PC-9 (cell line): Measurements from ENCODE around the gene NADSYN1.

Experiments
- EZH2 ChIP-seq: fragments of 200-600 bp; sonication (generic); IDR thresholded peaks from 2 replicates; pipeline ENCODE4 v1.8.0; 2017; ENCODE audit warnings: antibody characterized with exemption, low read depth
- TF ChIP-seq, protein P1 (sequence below): fragments of 200-600 bp; sonication (generic); conservative IDR thresholded peaks from 2 replicates; pipeline ENCODE4 v1.6.1; 2017; ENCODE audit warnings: mixed run types, antibody characterized with exemption, mild to moderate bottlenecking, moderate library complexity

DNA sequence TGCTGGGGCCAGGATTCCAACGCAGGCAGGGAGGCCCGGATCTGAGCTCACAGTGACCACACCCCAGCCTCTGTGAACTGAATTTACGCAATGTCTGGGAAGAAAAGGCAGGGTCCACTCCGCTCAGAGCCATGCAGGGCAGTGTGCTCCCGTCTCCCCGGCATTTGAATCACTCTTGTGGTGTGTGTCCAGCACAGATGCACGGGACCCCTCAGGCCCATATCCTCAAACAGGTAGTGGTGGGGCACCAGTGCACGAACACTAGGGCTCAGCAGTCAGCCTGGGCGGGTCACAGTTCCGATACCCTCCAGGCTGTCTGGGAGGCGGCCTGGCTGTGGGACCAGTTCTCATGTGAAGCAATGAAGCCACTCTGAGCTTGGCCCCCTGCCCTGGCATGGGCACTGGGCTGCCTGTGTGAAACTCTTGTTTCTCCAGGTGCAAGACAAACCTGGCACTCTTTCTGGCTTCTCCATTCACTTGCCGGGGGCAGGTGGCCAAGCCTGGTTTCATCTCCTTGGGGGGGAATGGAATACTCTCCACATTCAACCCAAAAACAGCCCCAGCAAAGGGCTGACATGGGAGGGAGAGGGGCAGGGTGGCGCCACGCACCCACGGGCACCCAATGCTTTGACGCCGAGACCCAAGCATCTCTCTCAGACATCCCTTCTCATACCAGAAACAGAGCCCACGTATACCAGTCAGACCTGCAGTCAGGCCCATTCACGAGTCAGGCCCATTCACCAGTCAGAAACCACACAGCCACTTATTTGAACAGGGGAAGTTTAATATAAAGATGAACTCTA lies 19.2 kb upstream of the NADSYN1 start:
- TF ChIP-seq, protein P1, sequence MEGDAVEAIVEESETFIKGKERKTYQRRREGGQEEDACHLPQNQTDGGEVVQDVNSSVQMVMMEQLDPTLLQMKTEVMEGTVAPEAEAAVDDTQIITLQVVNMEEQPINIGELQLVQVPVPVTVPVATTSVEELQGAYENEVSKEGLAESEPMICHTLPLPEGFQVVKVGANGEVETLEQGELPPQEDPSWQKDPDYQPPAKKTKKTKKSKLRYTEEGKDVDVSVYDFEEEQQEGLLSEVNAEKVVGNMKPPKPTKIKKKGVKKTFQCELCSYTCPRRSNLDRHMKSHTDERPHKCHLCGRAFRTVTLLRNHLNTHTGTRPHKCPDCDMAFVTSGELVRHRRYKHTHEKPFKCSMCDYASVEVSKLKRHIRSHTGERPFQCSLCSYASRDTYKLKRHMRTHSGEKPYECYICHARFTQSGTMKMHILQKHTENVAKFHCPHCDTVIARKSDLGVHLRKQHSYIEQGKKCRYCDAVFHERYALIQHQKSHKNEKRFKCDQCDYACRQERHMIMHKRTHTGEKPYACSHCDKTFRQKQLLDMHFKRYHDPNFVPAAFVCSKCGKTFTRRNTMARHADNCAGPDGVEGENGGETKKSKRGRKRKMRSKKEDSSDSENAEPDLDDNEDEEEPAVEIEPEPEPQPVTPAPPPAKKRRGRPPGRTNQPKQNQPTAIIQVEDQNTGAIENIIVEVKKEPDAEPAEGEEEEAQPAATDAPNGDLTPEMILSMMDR, result no peak
- no peak for TF ChIP-seq EZH2
